ENCODE measurements around the gene MAN1A1. TPM values are rescaled to one million over a fixed set of nuclear protein-coding genes. Genes with fewer than 3 reads are reported as not detected.
A peak's percentile ranks its signal among the peaks of the same experiment; 100 is the strongest.

MAN1A1 gene
- total RNA-seq, 1 experiment from 2014 or later = 0.06 TPM

GRCh38 chr6:119350202-119350951 lies 816 bp upstream of the MAN1A1 start:
- Histone ChIP-seq H3K36me3 (ENCODE audit: insufficient read depth, low read length, poor library complexity, severe bottlenecking) (no peaks in the 10 kb centered on the region), H3K4me3 (ENCODE audit: low read depth, low read length, poor library complexity, severe bottlenecking) (peak overlapping the region; percentile 52), H3K27ac (ENCODE audit: low read depth, low read length, poor library complexity, severe bottlenecking) (no peak overlapping the region), H3K9me3 (ENCODE audit: low read depth, low read length, poor library complexity, severe bottlenecking) (no peaks in the 10 kb centered on the region), H3K4me1 (ENCODE audit: insufficient read depth, low read length, poor library complexity, severe bottlenecking) (peaks cover 6% of the 10 kb centered on the region), H3K27me3 (replicated peaks; ENCODE audit: insufficient read depth, low read depth, low read length, poor library complexity) (peaks cover 96% of the 10 kb centered on the region)
- peak; percentile 35 for DNase-seq (ENCODE audit: low spot score)
- intact Hi-C loops (cut with micrococcal nuclease; ENCODE audit: unreplicated experiment) = loop anchor here (10.0 kb wide), 1 partner anchor 384 kb away; no protein-coding TSS in a partner anchor
- POLR2A ChIA-PET (ENCODE audit: low non-redundant PET) = no interaction called here
- BruUV-seq (replicated peaks) = no TSS peak
- CTCF ChIA-PET = no interaction called here
- TF ChIP-seq EZH2 (IDR thresholded peaks at IDR 0.05; ENCODE audit: borderline replicate concordance, low read depth, low read length, poor library complexity, severe bottlenecking) = no peak
- no peak for TF ChIP-seq CTCF (conservative IDR thresholded peaks at IDR 0.05; ENCODE audit: low read depth, low read length)

- Histone ChIP-seq H3K27ac (ENCODE audit: low read depth, low read length, poor library complexity, severe bottlenecking) (no peak overlapping the region), H3K27me3 (replicated peaks; ENCODE audit: insufficient read depth, low read depth, low read length, poor library complexity) (peaks cover 96% of the 10 kb centered on the region), H3K4me1 (ENCODE audit: insufficient read depth, low read length, poor library complexity, severe bottlenecking) (peaks cover 6% of the 10 kb centered on the region), H3K4me3 (ENCODE audit: low read depth, low read length, poor library complexity, severe bottlenecking) (peak overlapping the region; percentile 52), H3K9me3 (ENCODE audit: low read depth, low read length, poor library complexity, severe bottlenecking) (no peaks in the 10 kb centered on the region), H3K36me3 (ENCODE audit: insufficient read depth, low read length, poor library complexity, severe bottlenecking) (no peaks in the 10 kb centered on the region)
- intact Hi-C loops (cut with micrococcal nuclease; ENCODE audit: unreplicated experiment) = loop anchor here (5.0 kb wide), 1 partner anchor 202 kb away; no protein-coding TSS in a partner anchor
- BruUV-seq (replicated peaks) = no TSS peak
- POLR2A ChIA-PET (ENCODE audit: low non-redundant PET) = no interaction called here
- peak; percentile 6 for DNase-seq (ENCODE audit: low spot score)
- CTCF ChIA-PET = no interaction called here
- TF ChIP-seq CTCF (conservative IDR thresholded peaks at IDR 0.05; ENCODE audit: low read depth, low read length) = no peak
- no peak for TF ChIP-seq EZH2 (IDR thresholded peaks at IDR 0.05; ENCODE audit: borderline replicate concordance, low read depth, low read length, poor library complexity, severe bottlenecking)
Measured at GRCh38 chr6:119348748-119349360, 707 bp downstream of the MAN1A1 start.

GRCh38 chr6:119348096-119348747 lies 1.3 kb downstream of the MAN1A1 start:
- Histone ChIP-seq H3K36me3 (ENCODE audit: insufficient read depth, low read length, poor library complexity, severe bottlenecking) (no peaks in the 10 kb centered on the region), H3K27ac (ENCODE audit: low read depth, low read length, poor library complexity, severe bottlenecking) (no peak overlapping the region), H3K4me1 (ENCODE audit: insufficient read depth, low read length, poor library complexity, severe bottlenecking) (peaks cover 6% of the 10 kb centered on the region), H3K9me3 (ENCODE audit: low read depth, low read length, poor library complexity, severe bottlenecking) (no peaks in the 10 kb centered on the region), H3K27me3 (replicated peaks; ENCODE audit: insufficient read depth, low read depth, low read length, poor library complexity) (peaks cover 96% of the 10 kb centered on the region), H3K4me3 (ENCODE audit: low read depth, low read length, poor library complexity, severe bottlenecking) (peak overlapping the region; percentile 52)
- BruUV-seq (replicated peaks) = no TSS peak
- ChIA-PET POLR2A (ENCODE audit: low non-redundant PET) (no interaction called here), CTCF (no interaction called here)
- TF ChIP-seq EZH2 (IDR thresholded peaks at IDR 0.05; ENCODE audit: borderline replicate concordance, low read depth, low read length, poor library complexity, severe bottlenecking) (peak; percentile 24), CTCF (conservative IDR thresholded peaks at IDR 0.05; ENCODE audit: low read depth, low read length) (no peak)
- intact Hi-C loops (cut with micrococcal nuclease; ENCODE audit: unreplicated experiment) = loop anchor here (5.0 kb wide), 1 partner anchor 201 kb away; no protein-coding TSS in a partner anchor
- DNase-seq (ENCODE audit: low spot score) = no peak

Measured in A673 (cell line).